Adipocyte (in vitro differentiated cells): ENCODE results near the gene PIH1D1.
"Not testable (repeated sequence)": the region's sequence is repeated elsewhere in the genome, so short reads cannot be mapped to it uniquely, and the experiment has no call there.

ENCODE experiments used
- DNase-seq: peaks from one replicate; pipeline ENCODE4 v3.0.0-alpha.2; 2015; ENCODE audit warnings: low read depth
- H3K27me3 ChIP-seq: replicated peaks from 2 replicates; pipeline ENCODE4 v1.7.0; 2013; ENCODE audit warnings: mild to moderate bottlenecking, low read length, moderate library complexity; ENCODE audit not compliant: control insufficient read depth, insufficient read depth
- H3K36me3 ChIP-seq: 2 replicates; pipeline ENCODE4 v1.7.0; 2013; ENCODE audit warnings: low read length, mild to moderate bottlenecking, moderate library complexity; ENCODE audit not compliant: control insufficient read depth, insufficient read depth, severe bottlenecking
- H3K4me1 ChIP-seq: 2 replicates; pipeline ENCODE4 v1.7.0; 2013; ENCODE audit warnings: mild to moderate bottlenecking, low read length, moderate library complexity; ENCODE audit not compliant: control insufficient read depth, insufficient read depth
- H3K4me3 ChIP-seq: 2 replicates; pipeline ENCODE4 v1.7.0; 2013; ENCODE audit warnings: mild to moderate bottlenecking, low read length, moderate library complexity
- H3K9ac ChIP-seq: 2 replicates; pipeline ENCODE4 v1.7.0; 2013; ENCODE audit warnings: mild to moderate bottlenecking, low read length, moderate library complexity
- H3K9me3 ChIP-seq: 2 replicates; pipeline ENCODE4 v1.7.0; 2013; ENCODE audit warnings: mild to moderate bottlenecking, low read length, moderate library complexity; ENCODE audit not compliant: control insufficient read depth

Gene PIH1D1

DNA sequence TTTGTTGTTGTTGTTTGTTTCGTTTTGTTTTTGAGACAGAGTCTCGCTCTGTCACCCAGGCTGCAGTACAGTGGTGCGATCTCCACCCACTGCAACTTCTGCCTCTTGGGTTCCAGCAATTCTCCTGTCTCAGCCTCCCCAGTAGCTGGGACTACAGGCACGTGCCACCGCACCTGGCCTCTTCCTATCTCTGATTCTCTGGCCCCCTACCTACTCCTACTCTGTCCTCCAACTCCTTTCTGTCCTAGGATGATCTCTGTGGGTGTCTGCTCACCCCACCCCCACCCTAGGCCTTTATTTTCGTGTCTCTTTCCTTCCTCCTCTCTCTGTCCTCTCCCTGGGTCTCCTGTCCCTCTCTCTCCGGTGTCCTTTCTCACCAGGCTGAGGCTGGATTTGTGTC lies 1.2 kb downstream of the PIH1D1 start:
- peaks cover 2% of the 10 kb centered on the region for H3K36me3 ChIP-seq
- peak overlapping the region; percentile 93 for H3K9ac ChIP-seq
- no peaks in the 10 kb centered on the region for H3K9me3 ChIP-seq
- H3K27me3 ChIP-seq, result no peaks in the 10 kb centered on the region
- DNase-seq, result no peak
- peaks cover 26% of the 10 kb centered on the region for H3K4me1 ChIP-seq
- H3K4me3 ChIP-seq, result peak overlapping the region; percentile 90

DNA sequence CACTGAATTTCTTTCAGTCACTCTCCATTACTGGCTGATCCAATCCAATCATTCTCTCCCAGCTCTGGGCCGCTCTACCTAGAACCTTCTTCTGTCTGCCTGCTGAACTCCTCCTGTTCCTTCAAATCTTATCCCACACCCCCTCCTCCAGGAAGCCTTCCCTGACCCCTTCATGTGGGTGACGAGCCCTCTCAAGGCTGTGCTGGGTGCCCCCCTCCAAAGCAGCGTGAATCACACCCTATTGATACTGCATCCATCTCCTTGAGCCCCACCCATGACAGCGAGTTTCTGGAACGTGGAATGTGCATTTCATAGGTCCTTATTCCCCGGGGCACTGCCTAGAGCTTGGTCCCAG lies 3.2 kb downstream of the PIH1D1 start:
- peaks cover 13% of the 10 kb centered on the region for H3K4me1 ChIP-seq

DNA sequence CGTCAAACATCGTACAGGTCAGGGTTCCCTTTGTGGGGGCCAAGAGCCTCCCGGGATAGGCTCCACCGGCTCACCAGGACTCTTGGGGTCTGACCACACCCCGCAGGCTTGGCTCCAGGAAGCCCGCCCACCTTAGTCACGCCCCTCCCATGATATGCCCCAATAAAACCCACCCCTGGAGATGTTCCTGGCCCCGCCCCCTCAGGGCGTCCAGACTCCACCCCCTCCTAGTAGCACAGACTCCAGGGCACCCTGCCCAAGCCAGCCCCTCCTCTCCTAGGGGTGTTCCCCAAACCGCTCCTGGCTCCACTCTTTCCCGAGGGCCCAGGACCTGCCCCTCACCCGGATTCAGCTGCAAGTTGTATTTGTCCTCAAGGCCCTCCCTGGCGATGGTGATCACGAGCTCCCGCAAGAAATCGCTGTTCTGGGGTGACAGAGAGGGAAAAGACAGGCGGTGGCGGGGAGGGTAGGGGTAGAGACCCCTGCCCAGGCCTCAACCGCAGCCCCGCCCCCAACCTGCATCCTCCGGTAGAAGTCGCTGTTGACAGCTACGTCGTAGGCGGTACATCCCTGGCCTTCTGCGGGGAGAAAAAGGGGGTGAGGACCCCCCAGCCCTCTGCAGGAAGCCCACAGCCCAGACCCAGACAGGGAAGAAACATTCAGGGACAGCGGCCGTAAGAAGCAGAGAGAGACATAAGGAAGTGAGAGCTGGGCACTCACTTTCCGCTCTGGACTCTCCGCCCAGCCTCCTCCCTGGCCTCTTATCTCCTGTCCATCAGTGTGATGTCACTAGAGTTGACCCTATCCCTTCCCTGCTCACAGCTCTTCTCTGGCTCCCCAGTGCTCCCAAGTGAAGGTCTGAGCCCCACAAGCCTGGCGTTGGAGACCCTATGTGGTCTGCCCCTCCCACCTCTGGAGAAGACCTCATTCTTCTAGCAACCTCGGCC lies 3.9 kb downstream of the PIH1D1 start:
- H3K9ac ChIP-seq, result peak overlapping the region; percentile 52
- H3K27me3 ChIP-seq, result no peaks in the 10 kb centered on the region
- peaks cover 2% of the 10 kb centered on the region for H3K36me3 ChIP-seq
- peak overlapping the region; percentile 39 for H3K4me3 ChIP-seq
- no peak for DNase-seq
- peaks cover 13% of the 10 kb centered on the region for H3K4me1 ChIP-seq
- H3K9me3 ChIP-seq, result no peaks in the 10 kb centered on the region

More for the DNA sequence above, 3.2 kb downstream of the PIH1D1 start:
- peaks cover 2% of the 10 kb centered on the region for H3K36me3 ChIP-seq
- no peak for DNase-seq
- peak overlapping the region; percentile 52 for H3K9ac ChIP-seq
- H3K4me3 ChIP-seq, result no peak overlapping the region
- no peaks in the 10 kb centered on the region for H3K9me3 ChIP-seq
- no peaks in the 10 kb centered on the region for H3K27me3 ChIP-seq

DNA sequence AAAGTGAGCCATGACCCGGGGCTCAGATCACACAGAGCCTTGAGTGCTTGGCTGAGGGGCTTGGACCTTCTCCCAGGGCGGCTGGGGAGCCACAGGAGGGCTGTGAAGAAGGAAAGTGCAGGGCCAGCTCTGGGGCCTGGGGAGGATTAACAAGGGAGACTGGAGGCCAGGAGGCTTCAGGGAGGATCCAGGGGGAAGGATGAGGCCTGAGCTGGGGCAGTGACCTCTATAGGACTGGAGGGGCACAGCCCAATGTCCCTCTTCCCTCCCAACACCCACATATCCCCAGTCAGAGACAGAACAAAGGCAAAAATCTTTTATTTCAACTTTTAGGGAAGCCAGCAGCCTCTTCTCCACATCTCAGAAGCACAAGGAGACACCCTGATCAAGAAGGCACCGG lies 5.6 kb downstream of the PIH1D1 start:
- no peak for DNase-seq
- Histone ChIP-seq H3K36me3 (peaks cover 2% of the 10 kb centered on the region), H3K9ac (no peak overlapping the region), H3K9me3 (no peaks in the 10 kb centered on the region), H3K27me3 (peaks cover 9% of the 10 kb centered on the region), H3K4me3 (no peak overlapping the region), H3K4me1 (peaks cover 17% of the 10 kb centered on the region)

DNA sequence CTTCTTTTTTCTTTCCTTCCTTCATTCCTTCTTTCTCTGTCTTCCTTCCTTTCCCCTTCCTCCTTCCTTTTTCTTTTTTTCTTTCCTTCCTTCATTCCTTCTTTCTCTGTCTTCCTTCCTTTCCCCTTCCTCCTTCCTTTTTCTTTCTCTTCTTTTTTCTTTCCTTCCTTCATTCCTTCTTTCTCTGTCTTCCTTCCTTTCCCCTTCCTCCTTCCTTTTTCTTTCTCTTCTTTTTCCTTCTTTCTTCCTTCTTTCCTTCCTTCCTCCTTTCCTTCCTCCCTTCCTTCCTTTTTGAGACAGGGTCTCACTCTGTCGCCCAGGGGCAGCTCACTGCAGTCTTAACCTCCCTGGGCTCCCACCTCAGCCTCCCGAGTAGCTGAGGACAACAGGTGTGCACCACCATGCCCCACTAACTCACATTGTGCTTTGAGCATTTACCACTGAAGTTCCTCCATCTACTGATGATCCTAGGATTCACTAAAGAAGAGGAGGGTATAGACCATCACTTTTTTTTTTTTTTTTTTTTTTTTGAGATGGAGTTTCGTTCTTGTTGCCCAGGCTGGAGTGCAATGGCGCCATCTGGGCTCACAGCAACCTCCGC lies 7.4 kb downstream of the PIH1D1 start:
- not testable (repeated sequence) for H3K4me1 ChIP-seq, H3K9me3 ChIP-seq, H3K9ac ChIP-seq, DNase-seq, H3K36me3 ChIP-seq
- peaks cover 27% of the 10 kb centered on the region for H3K27me3 ChIP-seq
- peak overlapping the region; percentile 85 for H3K4me3 ChIP-seq

DNA sequence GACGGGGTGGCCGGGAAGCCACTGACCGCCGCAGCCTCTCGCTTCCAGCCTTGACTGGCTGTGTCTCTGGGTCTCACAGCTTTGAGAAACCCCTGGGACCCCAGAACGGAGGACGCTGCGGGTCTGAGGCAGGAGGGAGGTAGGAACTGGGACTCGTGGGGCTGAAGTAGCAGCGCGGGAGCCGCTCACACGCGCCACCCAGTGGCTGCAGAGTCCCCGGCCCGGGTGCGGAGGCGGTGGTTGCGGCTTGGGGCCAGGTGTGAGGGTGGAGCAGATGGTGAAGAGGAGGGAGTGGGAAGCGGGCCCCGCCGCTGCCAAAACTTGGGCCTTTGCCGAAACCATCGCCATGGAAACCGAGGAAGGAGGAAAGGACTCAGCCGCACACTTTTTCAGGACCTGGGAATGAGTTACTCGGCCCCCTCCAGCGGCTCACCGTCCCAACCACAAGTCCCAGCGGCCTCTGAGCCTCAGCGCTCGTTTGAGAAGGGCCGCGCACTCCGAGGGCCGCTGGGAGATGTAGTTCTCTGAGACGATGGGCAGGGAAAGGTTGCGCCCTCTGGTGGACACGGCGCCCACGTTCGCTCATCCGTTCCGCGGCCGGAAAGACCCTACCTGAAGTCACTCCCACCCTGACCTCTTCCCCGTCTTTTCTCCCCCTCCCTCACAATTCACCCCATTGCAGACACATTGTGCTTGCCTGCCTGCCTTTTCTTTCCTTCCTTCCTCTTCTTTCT lies 8.1 kb downstream of the PIH1D1 start:
- H3K9ac ChIP-seq, result peak overlapping the region; percentile 84
- H3K36me3 ChIP-seq, result no peaks in the 10 kb centered on the region
- H3K27me3 ChIP-seq, result peaks cover 34% of the 10 kb centered on the region
- peak overlapping the region; percentile 85 for H3K4me3 ChIP-seq
- peaks cover 10% of the 10 kb centered on the region for H3K4me1 ChIP-seq
- DNase-seq, result peak; percentile 97
- no peaks in the 10 kb centered on the region for H3K9me3 ChIP-seq

DNA sequence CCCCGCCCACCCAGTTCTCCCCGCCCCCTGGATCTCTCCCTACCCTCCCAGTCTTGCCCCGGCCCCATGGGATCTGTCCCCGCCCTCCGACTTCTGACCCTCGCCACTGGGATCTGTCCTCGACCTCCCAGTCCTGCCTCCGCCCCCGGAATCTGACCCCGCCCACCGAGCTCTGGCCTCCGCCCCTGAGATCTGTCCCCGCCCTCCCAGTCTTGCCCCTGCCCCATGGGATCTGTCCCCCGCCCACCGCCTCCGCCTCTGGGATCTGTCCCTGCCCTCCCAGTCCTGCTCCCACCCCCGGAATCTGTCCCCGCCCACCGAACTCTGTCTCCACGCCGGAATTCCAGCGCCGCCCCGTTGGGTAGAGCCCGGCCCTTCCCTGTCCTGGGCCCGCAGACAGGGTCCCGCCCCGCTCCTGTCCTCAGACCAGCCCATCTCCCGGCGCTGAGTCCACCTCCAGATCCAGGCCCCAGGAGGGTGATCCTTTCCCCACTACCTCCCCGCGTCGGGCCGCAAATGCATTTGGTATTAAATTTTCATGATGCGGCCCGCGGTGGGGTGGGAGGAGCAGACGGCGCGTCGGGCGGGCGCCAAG lies 8.7 kb downstream of the PIH1D1 start:
- Histone ChIP-seq H3K4me3 (peak overlapping the region; percentile 85), H3K9ac (peak overlapping the region; percentile 84), H3K36me3 (no peaks in the 10 kb centered on the region), H3K9me3 (no peaks in the 10 kb centered on the region), H3K4me1 (peaks cover 8% of the 10 kb centered on the region), H3K27me3 (peaks cover 40% of the 10 kb centered on the region)
- DNase-seq, result peak; percentile 88

DNA sequence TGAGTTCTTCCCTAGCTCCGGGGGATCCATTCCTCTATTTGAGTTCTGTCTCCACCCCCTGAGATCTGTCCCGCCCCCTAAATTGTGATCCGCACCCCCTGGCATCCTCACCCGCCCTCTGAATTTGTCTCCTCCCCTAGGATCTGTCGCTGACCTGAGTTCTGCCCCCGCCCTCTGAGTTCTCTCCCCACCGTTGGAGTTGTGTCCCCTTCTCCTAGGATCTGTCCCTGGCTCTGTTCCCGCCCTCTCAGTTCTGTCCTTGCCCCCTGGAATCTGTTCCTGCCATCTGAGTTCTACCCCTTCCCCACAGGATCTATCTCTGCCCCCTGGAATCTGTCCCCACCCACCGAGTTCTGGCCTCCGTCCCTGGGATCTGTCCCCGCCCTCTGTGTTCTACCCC lies 9.3 kb downstream of the PIH1D1 start:
- Histone ChIP-seq H3K27me3 (peaks cover 45% of the 10 kb centered on the region), H3K36me3 (no peaks in the 10 kb centered on the region), H3K4me1 (peaks cover 4% of the 10 kb centered on the region), H3K9ac (no peak overlapping the region), H3K9me3 (no peaks in the 10 kb centered on the region), H3K4me3 (peak overlapping the region; percentile 54)
- no peak for DNase-seq

DNA sequence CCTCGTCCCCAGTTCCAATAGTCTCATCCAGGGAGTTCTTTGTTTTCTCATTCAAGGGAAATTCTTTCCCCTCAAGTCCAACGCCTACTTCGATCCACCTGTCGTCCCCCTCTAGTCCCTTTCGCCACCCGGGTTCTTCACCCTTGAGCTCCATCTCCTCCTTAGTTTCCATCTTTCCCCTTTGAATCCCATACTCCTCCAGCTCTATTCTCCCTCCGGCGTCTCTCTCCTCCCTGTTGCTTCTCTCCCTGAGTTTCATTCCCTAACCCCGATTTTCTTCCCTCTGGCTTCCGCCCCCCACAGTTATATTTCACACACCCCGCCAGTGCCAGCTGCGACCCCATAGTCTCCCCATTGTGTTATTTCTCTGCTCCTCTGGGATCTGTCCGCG lies 9.7 kb downstream of the PIH1D1 start:
- Histone ChIP-seq H3K4me1 (peaks cover 4% of the 10 kb centered on the region), H3K9me3 (no peaks in the 10 kb centered on the region), H3K9ac (no peak overlapping the region), H3K4me3 (peak overlapping the region; percentile 54), H3K27me3 (peaks cover 47% of the 10 kb centered on the region), H3K36me3 (no peaks in the 10 kb centered on the region)
- DNase-seq, result no peak

DNA sequence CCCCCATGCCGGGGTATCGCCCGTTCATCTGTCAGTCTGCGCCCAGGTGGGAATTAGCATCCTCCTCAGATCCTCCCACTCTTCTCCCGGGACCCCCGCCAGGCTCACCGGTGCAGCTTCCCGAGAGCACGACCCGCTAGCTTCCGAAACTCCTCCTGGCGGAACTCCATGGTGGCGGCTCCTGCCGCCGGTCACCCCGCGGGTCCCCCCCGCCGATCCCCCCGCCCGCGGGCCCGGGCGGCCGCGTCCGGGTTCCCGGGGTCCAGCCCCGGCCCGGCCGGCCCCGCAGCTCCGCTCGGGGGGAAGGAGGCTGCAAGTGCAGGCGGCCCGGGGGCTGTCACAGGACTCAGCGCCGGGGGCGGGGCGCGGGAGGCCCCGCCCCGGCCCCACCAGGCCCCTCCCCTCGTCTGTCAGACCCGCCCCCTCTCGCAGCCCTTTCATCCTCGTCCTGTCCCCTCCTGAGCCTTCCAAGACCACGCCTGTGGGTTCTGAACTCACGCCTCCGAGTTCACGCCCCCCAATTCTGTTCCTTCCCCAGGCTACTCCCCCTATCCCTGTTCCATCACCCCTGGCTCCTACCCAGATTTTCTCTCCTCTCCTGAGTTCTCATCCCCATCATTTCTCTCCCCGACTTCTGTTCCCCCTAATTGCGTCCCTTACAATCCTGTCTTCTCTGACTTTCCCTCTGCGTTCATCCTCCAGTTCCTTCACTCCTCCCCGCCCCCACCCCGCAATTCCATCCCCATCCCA lies 10.2 kb downstream of the PIH1D1 start, which contains the start of gene SLC17A7:
Gene SLC17A7, minus strand, starts transcription at position 318 of the 750 bp plus-strand sequence. Its CDS starts 148 bp downstream, at position 170.
- H3K36me3 ChIP-seq, result no peaks in the 10 kb centered on the region
- no peaks in the 10 kb centered on the region for H3K9me3 ChIP-seq
- H3K4me3 ChIP-seq, result peak within 1 kb of the TSS; percentile 54
- DNase-seq, result peak; percentile 48
- peaks cover 51% of the 10 kb centered on the region for H3K27me3 ChIP-seq
- H3K9ac ChIP-seq, result no peak within 1 kb of the TSS
- peaks cover 4% of the 10 kb centered on the region for H3K4me1 ChIP-seq
